ENCODE data around the gene DACT3.

GRCh38 chr19:46603752-46604231 lies 57.2 kb downstream of the DACT3 start:
- TF ChIP-seq, protein P1, sequence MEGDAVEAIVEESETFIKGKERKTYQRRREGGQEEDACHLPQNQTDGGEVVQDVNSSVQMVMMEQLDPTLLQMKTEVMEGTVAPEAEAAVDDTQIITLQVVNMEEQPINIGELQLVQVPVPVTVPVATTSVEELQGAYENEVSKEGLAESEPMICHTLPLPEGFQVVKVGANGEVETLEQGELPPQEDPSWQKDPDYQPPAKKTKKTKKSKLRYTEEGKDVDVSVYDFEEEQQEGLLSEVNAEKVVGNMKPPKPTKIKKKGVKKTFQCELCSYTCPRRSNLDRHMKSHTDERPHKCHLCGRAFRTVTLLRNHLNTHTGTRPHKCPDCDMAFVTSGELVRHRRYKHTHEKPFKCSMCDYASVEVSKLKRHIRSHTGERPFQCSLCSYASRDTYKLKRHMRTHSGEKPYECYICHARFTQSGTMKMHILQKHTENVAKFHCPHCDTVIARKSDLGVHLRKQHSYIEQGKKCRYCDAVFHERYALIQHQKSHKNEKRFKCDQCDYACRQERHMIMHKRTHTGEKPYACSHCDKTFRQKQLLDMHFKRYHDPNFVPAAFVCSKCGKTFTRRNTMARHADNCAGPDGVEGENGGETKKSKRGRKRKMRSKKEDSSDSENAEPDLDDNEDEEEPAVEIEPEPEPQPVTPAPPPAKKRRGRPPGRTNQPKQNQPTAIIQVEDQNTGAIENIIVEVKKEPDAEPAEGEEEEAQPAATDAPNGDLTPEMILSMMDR (IDR thresholded peaks at IDR 0.05), result no peak
- TF ChIP-seq EZH2 (IDR thresholded peaks at IDR 0.05) (no peak), EZH2phosphoT487 (IDR thresholded peaks at IDR 0.05) (no peak)

Measured in neural progenitor cell (in vitro differentiated cells).